ENCODE data around the gene DLGAP1. TPM values are rescaled to one million over a fixed set of nuclear protein-coding genes. Genes with fewer than 3 reads are reported as not detected.

DLGAP1 gene
- total and polyA plus RNA-seq, 2 of the 8 experiments (the other 6 are each of a cell fraction or from before 2014, with no cell fraction given) = 11.8 to 16.9 TPM

GRCh38 chr18:4270016-4270415 lies 185.1 kb downstream of the DLGAP1 start:
- no peak overlapping the region for H2BK120ac ChIP-seq (replicated peaks; ENCODE audit: low read depth, low read length)
- no peak overlapping the region for H2BK15ac ChIP-seq (ENCODE audit: low read length)
- H3K27ac ChIP-seq (ENCODE audit: low read depth, low read length) = no peak overlapping the region
- H3K79me2 ChIP-seq (ENCODE audit: control insufficient read depth in 1 of 2, insufficient read depth in 2 of 2, low read length in 2 of 2) = no peaks in the 10 kb centered on the region
- no peak overlapping the region for H4K5ac ChIP-seq (ENCODE audit: insufficient read length, low read depth, low read length)
- H2BK20ac ChIP-seq (ENCODE audit: low read length) = no peak overlapping the region
- DNase-seq (ENCODE audit: low read depth in 1 of 2, low spot score in 2 of 2) = no peak
- no peak overlapping the region for H2BK5ac ChIP-seq (ENCODE audit: low read depth, low read length)
- H2BK12ac ChIP-seq (ENCODE audit: low read depth, low read length) = no peak overlapping the region
- no peak overlapping the region for H3K23ac ChIP-seq (ENCODE audit: insufficient read length)
- no peak overlapping the region for H3K9ac ChIP-seq (replicated peaks in 1 of 4; ENCODE audit: extremely low read depth in 1 of 4, low read depth in 3 of 4, low read length in 3 of 4)
- no peak overlapping the region for H3K56ac ChIP-seq (replicated peaks; ENCODE audit: insufficient read length, low read depth, low read length)
- no peak for FAIRE-seq
- H3K79me1 ChIP-seq (ENCODE audit: low read depth, low read length) = peaks cover 2% of the 10 kb centered on the region; the same call in 1 of the 2 replicates
- H2AK5ac ChIP-seq (ENCODE audit: low read depth, low read length) = no peak overlapping the region
- H3K36me3 ChIP-seq (ENCODE audit: control insufficient read depth in 2 of 4, insufficient read depth in 4 of 4, low read length in 3 of 4) = no peaks in the 10 kb centered on the region; a peak in 1 of 8 replicates
- H3K27me3 ChIP-seq (replicated peaks in 1 of 4; ENCODE audit: control insufficient read depth in 3 of 4, extremely low read depth in 1 of 4, insufficient read depth in 3 of 4, low read length in 3 of 4) = no peaks in the 10 kb centered on the region
- H4K91ac ChIP-seq (replicated peaks; ENCODE audit: insufficient read length, low read length) = no peak overlapping the region
- H3K4me3 ChIP-seq (ENCODE audit: extremely low read depth in 1 of 4, insufficient read depth in 2 of 4, low read depth in 3 of 4, low read length in 4 of 4) = no peak overlapping the region
- CTCF ChIA-PET (ENCODE audit: partially characterized antibody) = interaction anchor here (0.7 to 2.4 kb wide), 5 partner anchors 9 to 164 kb away, joined by 3 to 6 read pairs (median 4); no protein-coding TSS in a partner anchor
- H2AFZ ChIP-seq (ENCODE audit: low read length) = no peak overlapping the region
- H3K4me2 ChIP-seq (ENCODE audit: insufficient read depth in 1 of 2, low read depth in 2 of 2, low read length in 2 of 2) = no peak overlapping the region
- no peak overlapping the region for H3K4ac ChIP-seq (replicated peaks; ENCODE audit: insufficient read length, low read depth, low read length)
- H4K20me1 ChIP-seq (replicated peaks in 1 of 2; ENCODE audit: control insufficient read depth in 1 of 2, insufficient read depth in 2 of 2, low read length in 2 of 2) = no peaks in the 10 kb centered on the region
- POLR2A ChIA-PET (ENCODE audit: partially characterized antibody) = no interaction called here
- no peak overlapping the region for H3K18ac ChIP-seq (ENCODE audit: extremely low read depth, low read length)
- no peak overlapping the region for H3K14ac ChIP-seq (ENCODE audit: insufficient read length)
- TF ChIP-seq CBX8 (IDR thresholded peaks at IDR 0.05; ENCODE audit: borderline replicate concordance, low read depth, low read length) (no peak), NANOG (IDR thresholded peaks at IDR 0.05; ENCODE audit: insufficient read depth, low read depth, low read length, poor library complexity, severe bottlenecking) (no peak), SRF (IDR thresholded peaks at IDR 0.05; ENCODE audit: low read depth, low read length) (no peak), TEAD4 (IDR thresholded peaks at IDR 0.05; ENCODE audit: low read depth, low read length) (no peak), BRCA1 (IDR thresholded peaks at IDR 0.05; ENCODE audit: low read depth, low read length) (no peak), ASH2L (IDR thresholded peaks at IDR 0.05; ENCODE audit: low read length) (no peak), CHD2 (IDR thresholded peaks at IDR 0.05; ENCODE audit: low read length) (no peak)
- 97% methylated on average over 3 of the region's 3 CpGs; no CpG with 5 or more reads in 1 of the 2 experiments for WGBS, 2 experiments (ENCODE audit: extremely low coverage in 1 of 2, insufficient coverage in 1 of 2, insufficient read length in 1 of 2, insufficient replicate concordance in 2 of 2, low coverage in 1 of 2, low lambda C conversion rate in 2 of 2, missing lambda C conversion rate in 1 of 2)
- no peaks in the 10 kb centered on the region for H3K4me1 ChIP-seq (replicated peaks in 1 of 4; ENCODE audit: control insufficient read depth in 3 of 4, insufficient read depth in 4 of 4, low read length in 3 of 4)
- H4K8ac ChIP-seq (ENCODE audit: extremely low read depth, insufficient read depth, low read length) = no peak overlapping the region
- H3K9me3 ChIP-seq (ENCODE audit: insufficient read depth in 2 of 2, low read depth in 1 of 2, low read length in 1 of 2) = no peaks in the 10 kb centered on the region
- H3K23me2 ChIP-seq (ENCODE audit: low read depth, low read length) = no peaks in the 10 kb centered on the region
